NCI-H2227 treated with DMSO at 0.1 percent for 48 hours (cell line): ENCODE measurements around the gene VENTX.

Source experiments
- DNase-seq: peaks from one replicate; lab custom pipeline; 2025; lab: John Stamatoyannopoulos, UW

VENTX gene

GRCh38 chr10:133201948-133202725 lies 35.5 kb upstream of the VENTX start:
- no peak for DNase-seq

- DNase-seq: no peak
Observed at GRCh38 chr10:133202778-133203651, 34.6 kb upstream of the VENTX start.

GRCh38 chr10:133203652-133204195 lies 33.9 kb upstream of the VENTX start:
- no peak for DNase-seq

- no peak for DNase-seq
Observed at GRCh38 chr10:133204226-133205015, 33.2 kb upstream of the VENTX start.

GRCh38 chr10:133205146-133205545 lies 32.5 kb upstream of the VENTX start:
- no peak for DNase-seq

- no peak for DNase-seq
Observed at GRCh38 chr10:133206356-133207040, 31.2 kb upstream of the VENTX start.

- DNase-seq: no peak
Observed at GRCh38 chr10:133207041-133207600, 30.5 kb upstream of the VENTX start.

- no peak for DNase-seq
Observed at GRCh38 chr10:133207627-133208026, 30.0 kb upstream of the VENTX start.

GRCh38 chr10:133208466-133208865 lies 29.2 kb upstream of the VENTX start:
- no peak for DNase-seq

- DNase-seq: no peak
Observed at GRCh38 chr10:133209117-133209516, 28.5 kb upstream of the VENTX start.

- no peak for DNase-seq
Observed at GRCh38 chr10:133209641-133210040, 28.0 kb upstream of the VENTX start.

- no peak for DNase-seq
Observed at GRCh38 chr10:133210398-133211140, 27.1 kb upstream of the VENTX start.

GRCh38 chr10:133211141-133211830 lies 26.4 kb upstream of the VENTX start:
- DNase-seq: no peak

GRCh38 chr10:133211959-133212852 lies 25.4 kb upstream of the VENTX start:
- no peak for DNase-seq

- no peak for DNase-seq
Observed at GRCh38 chr10:133212853-133213494, 24.7 kb upstream of the VENTX start.

GRCh38 chr10:133213641-133214467 lies 23.8 kb upstream of the VENTX start:
- no peak for DNase-seq
